IMR-90 (cell line): ENCODE data around the gene COL5A3. TPM values are rescaled to one million over a fixed set of nuclear protein-coding genes. Genes with fewer than 3 reads are reported as not detected.

Source experiments
- ATAC-seq: fragments of 200-7000 bp; cut with Tn5 transposase; 2 replicates; pipeline ENCODE4 v1.9.1; 2020; ENCODE audit warnings: low read depth, mild to moderate bottlenecking, moderate library complexity
- BruUV-seq: library from RNA; stranded (reverse); fragments of 400-500 nt; replicated peaks from 2 replicates; lab custom pipeline; 2021; lab: Mats Ljungman, UMichigan
- CTCF ChIA-PET: fragments of 300-600 bp; formaldehyde crosslinking; extraction: SDS; loops from one replicate; lab custom pipeline; 2021; ENCODE audit warnings: antibody characterized with exemption; lab: Yijun Ruan, JAX
- POLR2A ChIA-PET: fragments of 300-600 bp; sonication (Branson Sonifier 250); formaldehyde crosslinking; loops from one replicate; lab custom pipeline; 2022; ENCODE audit warnings: antibody characterized with exemption; ENCODE audit not compliant: unreplicated experiment; lab: Charles Lee
- DNase-seq: peaks from one replicate; pipeline ENCODE4 v3.0.0; 2013
- H2AFZ ChIP-seq: replicated peaks from 2 replicates; pipeline ENCODE3; 2013; ENCODE audit warnings: low read length, mild to moderate bottlenecking; ENCODE audit not compliant: poor library complexity
- H2AK5ac ChIP-seq: 2 replicates; pipeline ENCODE4 v1.6.1; 2013; ENCODE audit warnings: low read depth, low read length, inconsistent platforms
- H2AK9ac ChIP-seq: replicated peaks from 2 replicates; pipeline ENCODE3; 2013; ENCODE audit warnings: mild to moderate bottlenecking, low read depth, low read length, moderate library complexity; ENCODE audit not compliant: poor library complexity
- H2BK120ac ChIP-seq: 2 replicates; pipeline ENCODE4 v1.6.1; 2013; ENCODE audit warnings: low read depth, low read length, inconsistent platforms
- H2BK15ac ChIP-seq: 3 replicates; pipeline ENCODE4 v1.6.1; 2013; ENCODE audit warnings: low read depth, low read length, inconsistent platforms
- H2BK20ac ChIP-seq: 2 replicates; pipeline ENCODE4 v1.6.1; 2013; ENCODE audit warnings: low read depth, mild to moderate bottlenecking, inconsistent platforms, low read length, moderate library complexity
- H2BK5ac ChIP-seq: 2 replicates; pipeline ENCODE4 v1.6.1; 2013; ENCODE audit warnings: mild to moderate bottlenecking, low read depth, low read length, inconsistent platforms; ENCODE audit not compliant: poor library complexity, severe bottlenecking
- H3K14ac ChIP-seq: replicated peaks from 2 replicates; pipeline ENCODE4 v1.6.1; 2013; ENCODE audit warnings: low read depth, low read length, inconsistent platforms
- H3K18ac ChIP-seq: 2 replicates; pipeline ENCODE4 v1.6.1; 2013; ENCODE audit warnings: low read depth, low read length, control low read depth
- H3K23ac ChIP-seq: 2 replicates; pipeline ENCODE4 v1.6.1; 2013; ENCODE audit warnings: low read depth, low read length, inconsistent platforms
- H3K27ac ChIP-seq: 2 replicates; pipeline ENCODE4 v1.5.1; 2013; ENCODE audit warnings: mild to moderate bottlenecking, control low read depth, low read length; ENCODE audit not compliant: insufficient read depth
- H3K27me3 ChIP-seq: 2 replicates; pipeline ENCODE4 v1.6.1; 2013; ENCODE audit warnings: low read length; ENCODE audit not compliant: control insufficient read depth, insufficient read depth
- H3K36me3 ChIP-seq: 2 replicates; pipeline ENCODE4 v1.6.1; 2013; ENCODE audit warnings: low read length, mixed read lengths; ENCODE audit not compliant: control insufficient read depth, insufficient read depth
- H3K4ac ChIP-seq: 2 replicates; pipeline ENCODE4 v1.6.1; 2013; ENCODE audit warnings: low read depth, low read length, inconsistent platforms
- H3K4me1 ChIP-seq: 2 replicates; pipeline ENCODE4 v1.6.1; 2013; ENCODE audit warnings: low read length, mixed read lengths; ENCODE audit not compliant: control insufficient read depth, insufficient read depth
- H3K4me2 ChIP-seq: 2 replicates; pipeline ENCODE4 v1.6.1; 2013; ENCODE audit warnings: low read depth, mild to moderate bottlenecking, control low read depth, low read length, moderate library complexity
- H3K4me3 ChIP-seq: 2 replicates; pipeline ENCODE4 v1.5.1; 2013; ENCODE audit warnings: low read depth, mild to moderate bottlenecking, control low read depth, low read length, moderate library complexity; ENCODE audit not compliant: insufficient read depth
- H3K56ac ChIP-seq: 2 replicates; pipeline ENCODE4 v1.6.1; 2013; ENCODE audit warnings: low read length, inconsistent platforms; ENCODE audit not compliant: insufficient read depth; ENCODE audit errors: extremely low read depth
- H3K79me1 ChIP-seq, 2 experiments: 2 replicates each; pipeline ENCODE4 v1.6.1; 2013; ENCODE audit warnings: low read length in 2 of 2, inconsistent platforms in 1 of 2, low read depth in 1 of 2
- H3K9ac ChIP-seq: 2 replicates; pipeline ENCODE4 v1.6.1; 2013; ENCODE audit warnings: low read depth, low read length, control low read depth
- H3K9me1 ChIP-seq: 2 replicates; pipeline ENCODE4 v1.6.1; 2013; ENCODE audit warnings: low read length, inconsistent platforms; ENCODE audit not compliant: insufficient read depth
- H3K9me3 ChIP-seq: 2 replicates; pipeline ENCODE4 v1.6.1; 2013; ENCODE audit warnings: low read length; ENCODE audit not compliant: control insufficient read depth, insufficient read depth
- H4K20me1 ChIP-seq: 2 replicates; pipeline ENCODE4 v1.6.1; 2013; ENCODE audit warnings: low read length, inconsistent platforms; ENCODE audit not compliant: insufficient read depth
- H4K5ac ChIP-seq: 2 replicates; pipeline ENCODE4 v1.6.1; 2013; ENCODE audit warnings: mild to moderate bottlenecking, low read depth, low read length, control low read depth
- H4K8ac ChIP-seq, 2 experiments: 2 replicates each; pipeline ENCODE4 v1.6.1; 2013; ENCODE audit warnings: low read depth in 2 of 2, low read length in 2 of 2, control low read depth in 1 of 2, inconsistent platforms in 1 of 2
- H4K91ac ChIP-seq: 2 replicates; pipeline ENCODE4 v1.6.1; 2013; ENCODE audit warnings: low read depth, low read length, inconsistent platforms; ENCODE audit not compliant: insufficient read depth
- BHLHE40 ChIP-seq: fragments of 150-350 bp; IDR thresholded peaks from 2 replicates; pipeline ENCODE4 v1.6.1; 2016; ENCODE audit warnings: mild to moderate bottlenecking, low read depth, low read length
- CHD1 ChIP-seq: IDR thresholded peaks from 2 replicates; pipeline ENCODE4 v1.6.1; 2012; ENCODE audit warnings: low read depth, low read length, improper control_type of control experiment
- CTCF ChIP-seq: conservative IDR thresholded peaks from 2 replicates; pipeline ENCODE4 v1.5.1; 2012; ENCODE audit warnings: mild to moderate bottlenecking, low read depth, low read length, improper control_type of control experiment
- ELK1 ChIP-seq: fragments of 150-350 bp; IDR thresholded peaks from 2 replicates; pipeline ENCODE4 v1.6.1; 2016; ENCODE audit warnings: low read depth, mild to moderate bottlenecking, low read length, moderate library complexity, borderline replicate concordance
- FOS ChIP-seq: fragments of 150-350 bp; IDR thresholded peaks from 2 replicates; pipeline ENCODE4 v1.6.1; 2016; ENCODE audit warnings: low read depth, low read length
- MAFK ChIP-seq: IDR thresholded peaks from 2 replicates; pipeline ENCODE4 v1.6.1; 2012; ENCODE audit warnings: low read depth, low read length, improper control_type of control experiment
- MAZ ChIP-seq: IDR thresholded peaks from 2 replicates; pipeline ENCODE4 v1.6.1; 2012; ENCODE audit warnings: low read depth, mild to moderate bottlenecking, low read length, improper control_type of control experiment, moderate library complexity, borderline replicate concordance
- MXI1 ChIP-seq: IDR thresholded peaks from 2 replicates; pipeline ENCODE4 v1.6.1; 2012; ENCODE audit warnings: low read depth, mild to moderate bottlenecking, low read length, moderate library complexity, borderline replicate concordance
- POLR2A ChIP-seq: IDR thresholded peaks from 2 replicates; pipeline ENCODE4 v1.6.1; 2012; ENCODE audit warnings: mild to moderate bottlenecking, low read depth, low read length
- RCOR1 ChIP-seq: IDR thresholded peaks from 2 replicates; pipeline ENCODE4 v1.6.1; 2012; ENCODE audit warnings: mild to moderate bottlenecking, low read length, improper control_type of control experiment; ENCODE audit not compliant: insufficient replicate concordance
- RFX5 ChIP-seq: IDR thresholded peaks from 2 replicates; pipeline ENCODE4 v1.8.0; 2012; ENCODE audit warnings: low read depth, mild to moderate bottlenecking, low read length, moderate library complexity
- SMC3 ChIP-seq: fragments of 150-350 bp; IDR thresholded peaks from 2 replicates; pipeline ENCODE4 v1.6.1; 2016; ENCODE audit warnings: low read depth, mild to moderate bottlenecking, antibody characterized with exemption, low read length, moderate library complexity
- WGBS, 2 experiments: methylation state at CpG; one replicate each; pipeline versions ENCODE4 v1.1.5 to v1.1.7; 2013; ENCODE audit warnings: missing lambda C conversion rate in 2 of 2; ENCODE audit not compliant: insufficient read length in 1 of 2; ENCODE audit errors: extremely low coverage in 2 of 2; 5-methylcytosine and 5-hydroxymethylcytosine counted together
- dilution Hi-C: fragments of 300-500 bp; cut with HindIII; formaldehyde crosslinking; loops from one replicate; pipeline ENCODE4 v1.14.3; 2018; ENCODE audit warnings: low sequenced_read_pairs; ENCODE audit not compliant: unreplicated experiment
- in situ Hi-C: fragments of 300-500 bp; cut with MboI; formaldehyde crosslinking; loops from 3 replicates; pipeline ENCODE4 v1.14.3; 2019; ENCODE audit warnings: low sequenced_read_pairs, inconsistent platforms, mixed read lengths
- intact Hi-C: fragments of 100-400 bp; cut with micrococcal nuclease; formaldehyde crosslinking; loops from 2 replicates; pipeline ENCODE4 v1.10.0; 2022
- polyA plus RNA-seq, 3 experiments: library from polyadenylated mRNA; depleted of rRNA; stranded (reverse); fragments of >200 nt; gene quantifications; 2 replicates each; pipeline ENCODE4 v1.2.3, GENCODE V29; 2012; ENCODE audit warnings: low replicate concordance in 1 of 3
- total RNA-seq: library from RNA; depleted of rRNA; stranded (reverse); fragments of >200 nt; gene quantifications from 2 replicates; pipeline ENCODE4 v1.2.3, GENCODE V29; 2012

Gene COL5A3
- total and polyA plus RNA-seq, 2 of the 4 experiments (the other 2 are of a cell fraction), result 0.54 to 1.5 TPM

GRCh38 chr19:9941231-9941630 is 69.1 kb downstream of the COL5A3 start:
- DNase-seq (peak; percentile 29), ATAC-seq (no peak)
- H3K18ac ChIP-seq, result no peak overlapping the region
- H2AFZ ChIP-seq, result no peak overlapping the region
- H2BK5ac ChIP-seq, result no peak overlapping the region
- peaks cover 6% of the 10 kb centered on the region; the same call in 1 of the 2 replicates for H3K4me1 ChIP-seq
- dilution Hi-C loops, result no loop called here
- no peak overlapping the region; the same call in 1 of the 2 replicates for H2BK20ac ChIP-seq
- no peak overlapping the region for H4K5ac ChIP-seq
- H3K9me1 ChIP-seq, result peaks cover 7% of the 10 kb centered on the region
- H3K4ac ChIP-seq, result no peak overlapping the region
- no peak overlapping the region for H2BK120ac ChIP-seq
- H2AK5ac ChIP-seq, result no peak overlapping the region
- H4K91ac ChIP-seq, result no peak overlapping the region
- no peak overlapping the region for H4K8ac ChIP-seq
- no peaks in the 10 kb centered on the region; the same call in 1 of the 2 replicates for H4K20me1 ChIP-seq
- no peak overlapping the region for H3K23ac ChIP-seq
- H2BK15ac ChIP-seq, result no peak overlapping the region
- no peaks in the 10 kb centered on the region; a peak in 1 of 4 replicates for H3K79me1 ChIP-seq
- CTCF ChIA-PET, result no interaction called here
- H3K9ac ChIP-seq, result no peak overlapping the region
- in situ Hi-C loops, result loop anchor here (10.0 kb wide), 1 partner anchor 304 kb away; no protein-coding TSS in a partner anchor
- intact Hi-C loops, result no loop called here
- H3K27ac ChIP-seq, result no peak overlapping the region
- TF ChIP-seq SMC3 (no peak), MXI1 (no peak), CHD1 (no peak), POLR2A (no peak), MAFK (no peak), RCOR1 (no peak), ELK1 (no peak), FOS (no peak), BHLHE40 (no peak), RFX5 (no peak), CTCF (no peak), MAZ (no peak)
- H3K27me3 ChIP-seq, result peaks cover 7% of the 10 kb centered on the region; the same call in 1 of the 2 replicates
- H2AK9ac ChIP-seq, result no peak overlapping the region
- peaks cover 2% of the 10 kb centered on the region; the same call in 1 of the 2 replicates for H3K9me3 ChIP-seq
- no peak overlapping the region for H3K4me3 ChIP-seq
- H3K56ac ChIP-seq, result no peak overlapping the region
- POLR2A ChIA-PET, result no interaction called here
- 25% methylated on average over 1 of the region's 1 CpG; no CpG with 5 or more reads in 1 of the 2 experiments for WGBS, 2 experiments
- H3K4me2 ChIP-seq, result no peak overlapping the region
- no peaks in the 10 kb centered on the region for H3K36me3 ChIP-seq
- no peak overlapping the region for H3K14ac ChIP-seq
- no TSS peak for BruUV-seq
